NCI-H2196 treated with DMSO at 0.1 percent for 48 hours (cell line): ENCODE results near the gene SLC25A18.

Experiments
- DNase-seq: peaks from one replicate; lab custom pipeline; 2025; ENCODE audit not compliant: unreplicated experiment; lab: John Stamatoyannopoulos, UW

SLC25A18 gene

GRCh38 chr22:17569971-17570511 is 6.7 kb downstream of the SLC25A18 start:
- DNase-seq, result no peak

GRCh38 chr22:17570851-17571631 is 7.7 kb downstream of the SLC25A18 start:
- DNase-seq, result no peak

- DNase-seq, result no peak
Measured at GRCh38 chr22:17575151-17575550, 11.9 kb downstream of the SLC25A18 start.

- DNase-seq, result no peak
Measured at GRCh38 chr22:17575681-17576080, 12.4 kb downstream of the SLC25A18 start.

GRCh38 chr22:17576470-17576869 is 13.2 kb downstream of the SLC25A18 start:
- DNase-seq, result no peak

GRCh38 chr22:17578136-17578754 is 14.9 kb downstream of the SLC25A18 start:
- no peak for DNase-seq

GRCh38 chr22:17579535-17579981 is 16.3 kb downstream of the SLC25A18 start:
- DNase-seq, result no peak

- no peak for DNase-seq
Measured at GRCh38 chr22:17580441-17581031, 17.2 kb downstream of the SLC25A18 start.

- DNase-seq, result no peak
Measured at GRCh38 chr22:17581056-17581455, 17.8 kb downstream of the SLC25A18 start.

GRCh38 chr22:17581631-17582030 is 18.3 kb downstream of the SLC25A18 start:
- DNase-seq, result no peak

- DNase-seq, result no peak
Measured at GRCh38 chr22:17583151-17583550, 19.9 kb downstream of the SLC25A18 start.

GRCh38 chr22:17586831-17587440 is 23.6 kb downstream of the SLC25A18 start:
- DNase-seq, result no peak

- DNase-seq, result no peak
Measured at GRCh38 chr22:17587629-17588028, 24.3 kb downstream of the SLC25A18 start.

GRCh38 chr22:17588606-17589005 is 25.3 kb downstream of the SLC25A18 start:
- DNase-seq, result no peak

- DNase-seq, result no peak
Measured at GRCh38 chr22:17589810-17590375, 26.6 kb downstream of the SLC25A18 start.

- no peak for DNase-seq
Measured at GRCh38 chr22:17590586-17590985, 27.3 kb downstream of the SLC25A18 start.

- no peak for DNase-seq
Measured at GRCh38 chr22:17592201-17592600, 28.9 kb downstream of the SLC25A18 start.

GRCh38 chr22:17596226-17596625 is 32.9 kb downstream of the SLC25A18 start:
- DNase-seq, result no peak

- DNase-seq, result no peak
Measured at GRCh38 chr22:17597217-17597616, 33.9 kb downstream of the SLC25A18 start.

- DNase-seq, result no peak
Measured at GRCh38 chr22:17598318-17598717, 35.0 kb downstream of the SLC25A18 start.

- DNase-seq, result no peak
Measured at GRCh38 chr22:17601031-17601430, 37.7 kb downstream of the SLC25A18 start.
